Right lobe of liver (tissue), 6 donors: ENCODE results near the gene IL1A. TPM values are rescaled to one million over a fixed set of nuclear protein-coding genes. Genes with fewer than 3 reads are reported as not detected.

ENCODE experiments used
- ATAC-seq, 4 donors: fragments of 200-7000 bp; cut with Tn5 transposase; one replicate each; pipeline ENCODE4 v1.9.1; 2020; ENCODE audit warnings: mild to moderate bottlenecking in 4 of 4, moderate library complexity in 4 of 4
- DNase-seq, 3 donors: peaks; one replicate each; pipeline ENCODE4 v3.0.0-alpha.2; 2020
- H3K27ac ChIP-seq, 3 donors: fragments of 200-600 bp; one replicate each; pipeline ENCODE4 v1.8.0; 2022
- H3K27me3 ChIP-seq, 2 donors: fragments of 200-600 bp; one replicate each; pipeline ENCODE4 v1.8.0; 2022
- H3K36me3 ChIP-seq, 4 donors: fragments of 200-600 bp; sonication (generic) in 1 of 4; one replicate each; pipeline versions ENCODE4 v1.5.1 to v1.8.0; 2017 to 2022; ENCODE audit warnings: control low read depth in 1 of 4
- H3K4me1 ChIP-seq, 4 donors: fragments of 200-600 bp; sonication (generic) in 1 of 4; one replicate each; pipeline versions ENCODE4 v1.5.1 to v1.8.0; 2017 to 2022; ENCODE audit warnings: control low read depth in 1 of 4
- H3K4me3 ChIP-seq, 3 donors: fragments of 200-600 bp; one replicate each; pipeline ENCODE4 v1.8.0; 2022
- H3K9me3 ChIP-seq, 4 donors: fragments of 200-600 bp; sonication (generic) in 1 of 4; one replicate each; pipeline versions ENCODE4 v1.5.1 to v1.8.0; 2017 to 2022; ENCODE audit warnings: control low read depth in 1 of 4
- POLR2A ChIP-seq: fragments of 450-650 bp; IDR thresholded peaks from one replicate; pipeline ENCODE4 v1.6.1; 2017; ENCODE audit warnings: antibody characterized with exemption, mild to moderate bottlenecking
- WGBS: methylation state at CpG from one replicate; pipeline ENCODE4 v1.1.6; 2018; ENCODE audit warnings: low coverage, low lambda C conversion rate; ENCODE audit not compliant: insufficient coverage; ENCODE audit errors: missing lambda C conversion rate; 5-methylcytosine and 5-hydroxymethylcytosine counted together
- intact Hi-C, 2 donors: fragments of 100-400 bp; cut with DNase I; formaldehyde crosslinking; loops; one replicate each; pipeline versions ENCODE4 v1.11.2 to v1.14.1; 2022
- total RNA-seq, 6 experiments: library from RNA; depleted of rRNA in 2 of 6; stranded (reverse); fragments of >200 nt in 2 of 6; fragmentation: NEBNext Ultra II Directional in 3 of 6; extraction: Animal tissue kit (Norgen Biotek cat#: 25700) in 3 of 6; gene quantifications; one replicate each; pipeline versions ENCODE4 v1.1.0 to v1.2.4, GENCODE V29; 2016 to 2023
- TF ChIP-seq, protein P1 (sequence below), 4 donors: fragments of 200-600 bp in 3 of 4; fragments of 450-650 bp in 1 of 4; IDR thresholded peaks; one replicate each; pipeline versions ENCODE4 v1.5.1 to v1.8.0; 2016 to 2022; ENCODE audit warnings: antibody characterized with exemption in 4 of 4, mild to moderate bottlenecking in 2 of 4
- donor health status: DM: no; HTN: yes; CAD: no.
- donor health status: DM: no; HTN: no; CAD: no.
- donor health status: DM: no; HTN: no; CAD: no.
- donor health status: DM: no; HTN: yes; CAD: no.
- donor health status: DM: no; HTN: yes; CAD: no.

The IL1A gene
- total RNA-seq, 6 experiments from 2014 or later, result not detected

DNA sequence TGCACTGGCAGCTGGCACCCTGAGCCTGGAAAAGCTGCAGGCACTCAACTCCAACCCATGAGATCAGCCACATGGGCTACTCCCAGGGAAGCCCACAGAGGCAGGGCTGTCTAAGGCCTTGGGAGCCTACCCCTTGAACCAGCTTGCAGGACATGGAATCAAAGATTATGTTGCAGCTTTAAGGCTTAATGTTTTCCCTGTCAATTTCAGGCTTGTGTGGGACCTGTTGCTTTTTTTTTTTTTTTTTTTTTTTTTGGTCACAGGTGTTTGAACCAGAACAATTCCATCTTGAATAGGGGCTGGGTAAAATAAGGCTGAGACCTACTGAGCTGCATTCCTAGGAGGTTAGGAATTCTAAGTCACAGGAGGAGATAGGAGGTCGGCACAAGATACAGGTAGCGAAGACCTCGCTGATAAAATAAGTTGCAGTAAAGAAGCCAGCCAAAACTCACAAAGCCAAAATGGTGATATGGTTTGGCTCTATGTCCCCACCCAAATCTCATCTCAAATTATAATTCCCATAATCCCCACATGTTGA, 7.5 kb upstream of the IL1A start:
- no peak overlapping the region for H3K27ac ChIP-seq
- H3K36me3 ChIP-seq, result no peaks in the 10 kb centered on the region
- intact Hi-C loops, result no loop called here
- no CpG with 5 or more reads among the region's 3 CpGs for WGBS
- ATAC-seq (no peak), DNase-seq (no peak)
- peaks cover 0 to 16% (median 2%) of the 10 kb centered on the region in 4 donors for H3K4me1 ChIP-seq
- no peak overlapping the region for H3K4me3 ChIP-seq
- no peaks in the 10 kb centered on the region for H3K27me3 ChIP-seq
- no peaks in the 10 kb centered on the region for H3K9me3 ChIP-seq
- no peak for TF ChIP-seq POLR2A
- TF ChIP-seq, protein P1, sequence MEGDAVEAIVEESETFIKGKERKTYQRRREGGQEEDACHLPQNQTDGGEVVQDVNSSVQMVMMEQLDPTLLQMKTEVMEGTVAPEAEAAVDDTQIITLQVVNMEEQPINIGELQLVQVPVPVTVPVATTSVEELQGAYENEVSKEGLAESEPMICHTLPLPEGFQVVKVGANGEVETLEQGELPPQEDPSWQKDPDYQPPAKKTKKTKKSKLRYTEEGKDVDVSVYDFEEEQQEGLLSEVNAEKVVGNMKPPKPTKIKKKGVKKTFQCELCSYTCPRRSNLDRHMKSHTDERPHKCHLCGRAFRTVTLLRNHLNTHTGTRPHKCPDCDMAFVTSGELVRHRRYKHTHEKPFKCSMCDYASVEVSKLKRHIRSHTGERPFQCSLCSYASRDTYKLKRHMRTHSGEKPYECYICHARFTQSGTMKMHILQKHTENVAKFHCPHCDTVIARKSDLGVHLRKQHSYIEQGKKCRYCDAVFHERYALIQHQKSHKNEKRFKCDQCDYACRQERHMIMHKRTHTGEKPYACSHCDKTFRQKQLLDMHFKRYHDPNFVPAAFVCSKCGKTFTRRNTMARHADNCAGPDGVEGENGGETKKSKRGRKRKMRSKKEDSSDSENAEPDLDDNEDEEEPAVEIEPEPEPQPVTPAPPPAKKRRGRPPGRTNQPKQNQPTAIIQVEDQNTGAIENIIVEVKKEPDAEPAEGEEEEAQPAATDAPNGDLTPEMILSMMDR (IDR thresholded peaks at IDR 0.05), result no peak

DNA sequence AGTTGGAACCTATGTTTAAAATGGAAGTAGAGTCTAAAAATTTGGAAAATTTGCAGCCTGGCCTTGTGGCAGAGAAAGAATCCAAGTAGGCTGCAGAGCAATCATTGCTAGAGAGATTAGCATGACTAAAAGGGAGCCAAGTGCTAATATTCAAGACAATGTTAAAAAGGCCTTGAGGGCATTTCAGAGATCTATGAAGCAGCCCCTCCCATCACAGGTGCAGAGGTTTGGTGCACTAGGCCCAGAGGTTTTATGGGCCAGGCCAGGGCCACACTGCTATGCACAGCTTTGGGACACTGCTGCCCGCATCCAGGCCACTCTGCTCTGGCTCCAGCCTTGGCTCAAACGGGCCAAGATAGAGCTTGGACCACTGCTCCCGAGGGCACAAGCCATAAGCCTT, 6.7 kb upstream of the IL1A start:
- Histone ChIP-seq H3K27me3 (no peaks in the 10 kb centered on the region), H3K36me3 (no peaks in the 10 kb centered on the region), H3K27ac (no peak overlapping the region), H3K9me3 (no peaks in the 10 kb centered on the region), H3K4me3 (no peak overlapping the region), H3K4me1 (peaks cover 0 to 16% (median 2%) of the 10 kb centered on the region in 4 donors)
- intact Hi-C loops, result no loop called here
- TF ChIP-seq, protein P1 (IDR thresholded peaks at IDR 0.05), result no peak
- TF ChIP-seq POLR2A, result no peak
- WGBS, result no CpG with 5 or more reads among the region's 3 CpGs
- DNase-seq (no peak), ATAC-seq (no peak)

DNA sequence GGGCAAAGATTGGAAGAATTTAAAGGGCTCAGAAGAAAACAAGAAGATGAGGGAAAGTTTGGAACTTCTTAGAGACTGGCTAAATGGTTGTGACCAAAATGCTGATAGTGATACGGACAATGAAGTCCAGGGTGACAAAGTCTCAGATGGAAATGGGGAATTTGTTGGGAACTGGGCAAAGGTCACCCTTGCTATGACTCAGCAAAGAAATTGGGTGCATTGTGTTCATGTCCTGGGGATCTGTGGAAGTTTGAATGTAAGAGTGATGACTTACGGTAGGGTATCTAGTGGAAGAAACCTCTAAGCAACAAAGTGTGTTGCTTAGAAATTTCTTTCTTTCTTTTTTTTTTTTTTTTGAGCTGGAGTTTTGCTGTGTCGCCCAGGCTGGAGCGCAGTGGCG, 6.0 kb upstream of the IL1A start:
- no peak for TF ChIP-seq POLR2A
- TF ChIP-seq, protein P1 (IDR thresholded peaks at IDR 0.05), result no peak
- WGBS, result 73% methylated on average over 5 of the region's 5 CpGs
- intact Hi-C loops, result no loop called here
- DNase-seq, result no peak
- Histone ChIP-seq H3K4me1 (peaks cover 0 to 16% (median 2%) of the 10 kb centered on the region in 4 donors), H3K9me3 (no peaks in the 10 kb centered on the region), H3K4me3 (no peak overlapping the region), H3K27me3 (no peaks in the 10 kb centered on the region), H3K27ac (no peak overlapping the region), H3K36me3 (no peaks in the 10 kb centered on the region)
- ATAC-seq, result peak in 3 of 4 donors; percentile 31 to 55 (median 37)

DNA sequence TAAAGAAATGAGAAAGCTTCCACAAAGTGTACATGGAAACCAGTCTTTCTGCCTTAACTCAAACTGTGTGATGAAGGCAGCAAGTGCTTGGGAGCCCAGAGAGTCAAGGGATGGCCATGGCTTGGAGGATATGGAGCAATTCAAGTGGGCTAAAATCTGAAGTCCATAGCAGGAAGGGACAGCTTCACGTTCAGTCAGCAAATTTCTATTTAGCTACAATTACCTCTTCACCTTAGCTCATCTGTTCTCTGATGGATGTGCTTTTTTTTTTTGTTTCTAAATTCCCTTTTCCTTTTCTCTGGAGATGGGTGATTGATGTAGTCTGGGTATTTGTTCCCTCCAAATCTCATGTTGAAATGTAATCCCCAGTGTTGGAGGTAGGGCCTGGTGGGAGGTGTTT, 4.9 kb upstream of the IL1A start:
- Histone ChIP-seq H3K4me3 (no peak overlapping the region), H3K9me3 (no peaks in the 10 kb centered on the region), H3K27ac (no peak overlapping the region), H3K27me3 (no peaks in the 10 kb centered on the region), H3K4me1 (peaks cover 0 to 5% (median 2%) of the 10 kb centered on the region in 4 donors), H3K36me3 (no peaks in the 10 kb centered on the region)
- TF ChIP-seq POLR2A, result no peak
- TF ChIP-seq, protein P1 (IDR thresholded peaks at IDR 0.05), result no peak
- ATAC-seq (no peak), DNase-seq (no peak)
- no CpG with 5 or more reads among the region's 1 CpG for WGBS
- intact Hi-C loops, result no loop called here

DNA sequence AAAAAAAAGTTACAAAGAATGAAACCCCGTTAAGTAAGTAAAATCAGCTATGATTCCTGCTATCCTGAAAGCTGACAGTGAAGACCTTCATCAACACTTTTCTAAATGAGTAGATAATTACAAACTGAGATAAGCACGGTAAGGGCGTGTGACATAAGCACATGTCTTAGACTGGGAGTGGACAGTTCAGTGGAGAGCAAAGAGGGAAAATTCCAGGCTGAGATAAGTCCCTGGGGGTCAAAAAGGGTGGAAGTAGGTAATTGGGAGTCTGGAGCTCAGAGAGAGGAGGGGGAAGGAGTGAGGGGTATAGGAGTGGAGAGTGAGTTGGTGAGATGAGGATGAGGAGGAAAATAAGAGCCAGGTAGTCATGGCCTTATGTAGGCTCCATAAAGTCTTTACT, 4.4 kb upstream of the IL1A start:
- no peak overlapping the region for H3K4me3 ChIP-seq
- TF ChIP-seq, protein P1 (IDR thresholded peaks at IDR 0.05), result no peak
- TF ChIP-seq POLR2A, result no peak
- no peaks in the 10 kb centered on the region for H3K27me3 ChIP-seq
- H3K9me3 ChIP-seq, result no peaks in the 10 kb centered on the region
- DNase-seq (no peak), ATAC-seq (no peak)
- no peak overlapping the region for H3K27ac ChIP-seq
- H3K36me3 ChIP-seq, result no peaks in the 10 kb centered on the region
- 90% methylated on average over 3 of the region's 3 CpGs for WGBS
- intact Hi-C loops, result no loop called here
- H3K4me1 ChIP-seq, result no peaks in the 10 kb centered on the region
